SK-N-MC (cell line): ENCODE results near the gene TAC1.

Experiments used
- EZH2 ChIP-seq: fragments of 200-600 bp; sonication (generic); IDR thresholded peaks from one replicate; pipeline ENCODE4 v1.6.1; 2017; ENCODE audit warnings: antibody characterized with exemption
- POLR2AphosphoS5 ChIP-seq: IDR thresholded peaks from 2 replicates; pipeline ENCODE4 v1.6.1; 2012; ENCODE audit warnings: mild to moderate bottlenecking, low read depth, low read length, borderline replicate concordance

DNA sequence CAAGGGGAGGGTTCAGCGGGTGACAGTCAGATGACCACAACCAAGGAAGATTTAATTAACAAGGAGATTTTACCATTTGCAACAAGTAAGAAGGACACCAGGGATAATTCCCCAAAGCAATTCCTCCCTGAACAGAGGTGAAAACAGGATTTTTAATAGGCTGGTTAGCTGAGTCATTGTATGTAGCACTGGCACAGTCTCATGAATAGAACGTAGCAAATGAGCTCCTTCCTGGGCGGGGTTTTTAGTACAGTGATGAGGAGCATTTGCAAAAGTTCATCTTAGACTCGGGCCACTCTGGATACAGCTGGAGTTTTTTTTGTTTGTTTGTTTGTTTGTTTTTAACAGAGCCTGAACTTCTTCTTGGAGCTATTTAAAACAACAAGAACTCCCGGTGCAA, 39.0 kb downstream of the TAC1 start:
- TF ChIP-seq POLR2AphosphoS5 (no peak), EZH2 (no peak)
